ENCODE measurements around the gene SMIM35. TPM values are rescaled to one million over a fixed set of nuclear protein-coding genes. Genes with fewer than 3 reads are reported as not detected.

Gene SMIM35
- total RNA-seq, 4 donors from 2014 or later = not detected

DNA sequence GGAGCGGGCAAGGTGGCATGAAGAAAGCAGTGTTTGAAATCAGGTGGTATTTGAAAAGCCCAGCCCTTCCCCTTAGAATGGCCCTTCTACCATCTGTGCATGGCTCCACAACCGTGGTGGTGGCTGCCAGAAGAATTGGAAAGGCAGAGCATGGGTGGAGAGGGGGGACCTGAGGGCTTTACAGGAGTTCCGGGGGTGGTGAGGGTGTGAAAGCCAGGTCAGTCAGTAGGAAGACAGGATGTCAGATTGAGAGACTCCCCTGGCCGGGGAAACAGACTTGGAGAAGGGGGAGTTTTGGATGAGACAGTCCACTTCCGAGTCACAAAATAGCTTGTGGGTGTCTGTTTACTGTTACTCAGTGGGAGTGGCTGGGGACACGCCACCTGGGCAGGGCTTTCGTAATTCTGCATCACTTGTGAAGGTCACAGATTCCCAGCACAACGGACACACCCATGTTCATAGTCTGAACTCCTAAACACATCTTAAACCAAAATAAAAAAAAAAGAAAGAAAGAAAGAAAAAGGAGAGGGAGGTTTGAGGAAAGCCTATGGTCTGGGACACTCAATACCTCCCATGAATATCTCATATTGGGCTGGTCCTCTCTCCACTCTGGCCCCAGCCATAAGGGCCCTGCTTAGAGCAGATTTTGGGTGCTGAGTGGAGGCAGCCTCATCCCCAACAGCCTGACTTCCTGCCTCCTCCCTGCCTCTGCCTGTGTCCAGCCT lies 24.4 kb upstream of the SMIM35 start:
- Histone ChIP-seq H3K36me3 (no peaks in the 10 kb centered on the region), H3K27ac (peak overlapping the region in 1 of 4 donors; percentile 37), H3K4me1 (peaks cover 0 to 17% of the 10 kb centered on the region in 2 donors), H3K9me3 (no peaks in the 10 kb centered on the region), H3K27me3 (no peaks in the 10 kb centered on the region), H3K4me3 (no peak overlapping the region)
- no peak for TF ChIP-seq CTCF (IDR thresholded peaks at IDR 0.05 in 4 of 5, conservative IDR thresholded peaks at IDR 0.05 in 1 of 5)
- TF ChIP-seq POLR2A (IDR thresholded peaks at IDR 0.05) = no peak
- in situ Hi-C loops (cut with MboI; ENCODE audit: low sequenced_read_pairs in 4 of 4) = no loop called here
- DNase-seq (peak; percentile 23 to 34), ATAC-seq (peak in 1 of 2 donors; percentile 38)
- intact Hi-C loops (cut with DNase I; ENCODE audit: low total_unique reads) = no loop called here

GRCh38 chr11:118109231-118109630 lies 22.5 kb upstream of the SMIM35 start:
- Histone ChIP-seq H3K4me3 (no peak overlapping the region), H3K27me3 (no peaks in the 10 kb centered on the region), H3K4me1 (peaks cover 0 to 17% of the 10 kb centered on the region in 2 donors), H3K36me3 (no peaks in the 10 kb centered on the region), H3K9me3 (no peaks in the 10 kb centered on the region), H3K27ac (peak overlapping the region in 2 of 4 donors; percentile 35 to 67)
- ATAC-seq (peak; percentile 91 to 96), DNase-seq (peak; percentile 48 to 73)
- TF ChIP-seq POLR2A (IDR thresholded peaks at IDR 0.05) = no peak
- TF ChIP-seq CTCF (IDR thresholded peaks at IDR 0.05 in 4 of 5, conservative IDR thresholded peaks at IDR 0.05 in 1 of 5) = no peak
- in situ Hi-C loops (cut with MboI; ENCODE audit: low sequenced_read_pairs in 4 of 4) (no loop called here), intact Hi-C loops (cut with DNase I; ENCODE audit: low total_unique reads) (no loop called here)

GRCh38 chr11:118108513-118108912 lies 21.8 kb upstream of the SMIM35 start:
- no peak for ATAC-seq
- Histone ChIP-seq H3K27me3 (no peaks in the 10 kb centered on the region), H3K9me3 (no peaks in the 10 kb centered on the region), H3K4me3 (no peak overlapping the region), H3K27ac (peak overlapping the region in 1 of 4 donors; percentile 67), H3K36me3 (no peaks in the 10 kb centered on the region), H3K4me1 (peaks cover 0 to 17% of the 10 kb centered on the region in 2 donors)
- no peak for DNase-seq
- TF ChIP-seq CTCF (IDR thresholded peaks at IDR 0.05 in 4 of 5, conservative IDR thresholded peaks at IDR 0.05 in 1 of 5) = no peak
- no peak for TF ChIP-seq POLR2A (IDR thresholded peaks at IDR 0.05)
- intact Hi-C loops (cut with DNase I; ENCODE audit: low total_unique reads) (no loop called here), in situ Hi-C loops (cut with MboI; ENCODE audit: low sequenced_read_pairs in 4 of 4) (no loop called here)

- Histone ChIP-seq H3K36me3 (no peaks in the 10 kb centered on the region), H3K9me3 (no peaks in the 10 kb centered on the region), H3K27me3 (no peaks in the 10 kb centered on the region), H3K4me1 (peaks cover 0 to 17% of the 10 kb centered on the region in 2 donors), H3K4me3 (no peak overlapping the region), H3K27ac (no peak overlapping the region)
- no peak for DNase-seq
- TF ChIP-seq CTCF (IDR thresholded peaks at IDR 0.05 in 4 of 5, conservative IDR thresholded peaks at IDR 0.05 in 1 of 5) (no peak), POLR2A (IDR thresholded peaks at IDR 0.05) (no peak)
- in situ Hi-C loops (cut with MboI; ENCODE audit: low sequenced_read_pairs in 4 of 4) (no loop called here), intact Hi-C loops (cut with DNase I; ENCODE audit: low total_unique reads) (no loop called here)
- no peak for ATAC-seq
These were observed 20.1 kb upstream of the SMIM35 start for GRCh38 chr11:118106789-118107335.

Measured in gastrocnemius medialis (tissue), 4 donors.